GM19455 (cell line): ENCODE data around the gene CDYL.
"Not testable (repeated sequence)": the region's sequence is repeated elsewhere in the genome, so short reads cannot be mapped to it uniquely, and the experiment has no call there.

Experiments
- ATAC-seq: cut with Tn5 transposase; IDR thresholded peaks from one replicate; pipeline ENCODE4 v1.9.1; 2021; ENCODE audit not compliant: unreplicated experiment

The CDYL gene

DNA sequence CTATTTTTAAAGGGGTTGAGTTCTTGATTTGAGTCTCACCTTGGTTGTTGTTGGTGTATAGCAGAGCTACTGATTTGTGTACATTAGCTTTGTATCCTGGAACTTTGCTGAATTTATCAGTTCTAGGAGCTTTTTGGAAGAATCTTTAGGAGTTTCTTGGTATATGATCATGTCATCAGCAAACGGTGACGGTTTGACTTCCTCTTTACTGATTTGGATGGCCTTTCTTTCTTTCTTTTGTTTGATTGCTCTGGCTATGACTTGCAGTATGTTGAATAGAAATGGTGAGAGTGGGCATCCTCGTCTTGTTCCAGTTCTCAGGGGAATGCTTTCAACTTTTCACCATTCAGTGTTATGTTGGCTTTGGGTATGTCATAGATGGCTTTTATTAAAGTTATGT is 64.0 kb downstream of the CDYL start:
- no peak for ATAC-seq

DNA sequence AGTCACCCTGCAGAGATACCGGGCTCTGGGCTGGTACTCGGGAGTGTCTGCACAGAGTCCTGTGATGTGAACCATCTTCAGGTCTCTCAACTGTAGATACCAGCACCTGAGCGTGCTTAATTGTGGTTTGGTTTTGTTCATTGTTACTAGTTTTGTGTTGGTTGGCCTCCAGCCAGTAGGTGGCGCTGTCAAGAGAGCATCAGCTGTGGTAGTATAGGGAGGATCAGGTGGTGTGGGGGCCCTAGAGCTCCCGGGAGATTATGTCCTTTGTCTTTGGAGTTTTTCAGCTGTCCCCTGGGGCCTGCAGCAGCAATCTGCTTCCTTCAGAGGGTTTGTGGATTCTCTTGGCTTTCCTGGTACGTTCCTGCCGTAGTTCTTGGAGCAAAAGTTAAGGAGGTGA is 67.9 kb downstream of the CDYL start:
- no peak for ATAC-seq

DNA sequence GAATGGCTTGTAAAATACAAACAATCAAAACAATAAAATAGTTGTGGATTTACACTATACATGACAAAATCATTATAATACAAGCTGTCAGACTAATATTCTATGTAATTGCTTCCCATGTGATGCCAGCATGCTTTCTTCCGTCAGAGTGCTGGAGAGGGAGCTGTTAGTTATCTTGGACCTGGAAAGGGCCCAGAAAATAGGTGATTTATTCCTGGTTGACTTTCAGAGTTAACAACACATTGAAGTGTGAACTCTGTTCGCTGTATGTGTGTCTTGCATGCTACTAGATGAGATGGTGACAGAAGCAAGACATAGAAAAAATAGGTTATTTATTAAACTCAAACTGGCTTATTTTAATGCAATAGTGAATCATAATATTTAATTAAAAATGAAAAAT is 70.2 kb downstream of the CDYL start:
- no peak for ATAC-seq

DNA sequence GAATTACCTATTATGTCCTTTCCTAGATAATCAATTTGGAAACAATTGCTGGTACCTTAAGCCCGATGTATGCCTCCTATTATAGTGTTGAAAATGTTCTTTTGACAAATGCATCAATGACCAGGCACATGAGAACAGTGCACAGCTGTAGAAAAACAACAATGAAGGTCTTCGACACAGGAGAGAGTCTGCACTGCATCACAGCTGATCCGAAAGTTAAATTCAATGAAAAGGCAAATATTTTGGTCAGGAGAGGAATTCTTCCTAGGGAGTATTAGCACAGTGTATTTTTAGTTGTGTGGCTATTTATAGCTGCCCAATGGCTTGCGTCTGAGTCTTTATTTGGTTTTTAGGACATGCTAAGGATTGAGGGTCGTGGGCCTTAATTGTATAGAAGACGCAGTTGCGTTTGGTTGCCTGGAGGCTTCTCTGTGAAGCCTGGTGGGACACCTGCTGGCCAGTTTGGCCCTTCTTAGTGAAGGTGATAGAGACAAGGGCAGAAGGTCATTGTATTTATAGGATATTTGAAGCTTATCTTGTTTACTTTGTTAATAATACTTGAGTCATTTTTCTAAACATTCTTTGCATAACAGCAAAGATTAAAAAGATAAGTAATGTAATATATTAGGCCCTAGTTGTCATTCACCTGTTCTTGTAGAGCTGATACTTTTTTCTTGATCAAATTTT is 72.3 kb downstream of the CDYL start:
- ATAC-seq: no peak

DNA sequence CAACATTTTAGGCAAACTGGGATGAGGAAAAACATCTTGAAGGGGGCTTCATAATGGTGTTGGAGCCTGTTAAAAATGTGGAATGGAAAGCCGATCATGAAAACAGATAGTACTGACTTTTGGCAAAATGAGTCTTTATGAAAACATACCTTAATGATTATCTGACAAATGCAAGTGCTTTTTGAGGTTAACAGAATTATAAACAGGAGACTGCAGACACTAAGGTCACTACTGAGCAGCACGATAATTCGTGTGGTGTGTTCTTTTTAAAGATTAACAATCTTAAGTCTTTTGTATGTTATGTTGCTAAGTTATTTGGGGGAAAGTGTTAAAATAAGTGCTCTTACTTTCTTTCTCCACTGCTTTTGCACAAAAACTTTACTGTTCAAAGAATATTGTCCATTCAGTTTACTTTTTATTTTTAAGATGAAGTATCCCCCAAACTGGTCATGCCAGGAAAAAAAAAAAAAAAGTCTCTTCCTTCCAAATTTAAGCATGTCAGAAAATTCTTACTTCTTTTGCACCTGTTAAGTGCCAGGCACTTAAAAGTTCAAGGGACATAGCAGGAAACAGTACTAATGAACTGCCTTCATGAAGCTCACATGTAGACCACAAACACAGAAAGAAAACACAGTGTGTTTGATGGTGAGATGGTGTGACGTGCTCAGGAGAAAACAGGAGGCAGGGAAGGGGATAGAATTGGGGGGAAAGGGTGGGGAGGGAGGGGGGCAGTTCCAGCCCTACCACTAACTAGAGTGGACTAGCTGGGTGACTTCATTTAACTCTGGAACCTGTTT is 73.2 kb downstream of the CDYL start:
- no peak for ATAC-seq

DNA sequence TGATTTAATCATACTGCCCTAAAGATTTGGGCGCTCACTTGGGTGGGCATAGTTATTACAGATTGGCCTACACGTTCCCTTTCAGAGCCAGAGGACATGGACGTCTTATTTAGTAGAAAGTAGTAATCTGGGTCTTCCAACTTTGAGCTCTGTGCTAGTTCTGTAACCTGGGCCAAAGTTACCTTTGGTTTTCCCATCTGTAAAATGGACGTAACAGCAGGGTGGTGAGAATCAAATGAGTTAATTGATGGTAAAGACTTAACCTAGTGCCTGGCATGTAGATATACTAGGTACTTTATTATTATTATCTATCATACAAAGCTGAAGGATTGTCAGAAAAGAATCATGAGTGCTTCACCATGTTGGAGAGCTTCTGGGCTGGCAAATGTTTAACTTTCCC is 74.8 kb downstream of the CDYL start:
- no peak for ATAC-seq

DNA sequence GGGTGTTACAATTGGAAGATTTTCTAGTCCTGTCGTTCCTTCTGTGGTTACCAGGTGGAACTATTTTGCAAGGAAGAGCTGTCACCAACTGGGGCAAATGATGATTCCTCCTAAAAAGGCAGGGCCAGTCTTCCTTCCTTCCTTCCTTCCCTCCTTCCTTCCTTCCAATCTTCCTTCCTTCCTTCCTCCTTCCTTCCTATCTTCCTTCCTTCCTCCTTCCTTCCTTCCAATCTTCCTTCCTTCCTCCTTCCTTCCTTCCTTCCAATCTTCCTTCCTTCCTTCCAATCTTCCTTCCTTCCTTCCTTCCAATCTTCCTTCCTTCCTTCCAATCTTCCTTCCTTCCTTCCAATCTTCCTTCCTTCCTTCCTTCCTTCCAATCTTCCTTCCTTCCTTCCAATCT is 76.0 kb downstream of the CDYL start:
- ATAC-seq: not testable (repeated sequence)

DNA sequence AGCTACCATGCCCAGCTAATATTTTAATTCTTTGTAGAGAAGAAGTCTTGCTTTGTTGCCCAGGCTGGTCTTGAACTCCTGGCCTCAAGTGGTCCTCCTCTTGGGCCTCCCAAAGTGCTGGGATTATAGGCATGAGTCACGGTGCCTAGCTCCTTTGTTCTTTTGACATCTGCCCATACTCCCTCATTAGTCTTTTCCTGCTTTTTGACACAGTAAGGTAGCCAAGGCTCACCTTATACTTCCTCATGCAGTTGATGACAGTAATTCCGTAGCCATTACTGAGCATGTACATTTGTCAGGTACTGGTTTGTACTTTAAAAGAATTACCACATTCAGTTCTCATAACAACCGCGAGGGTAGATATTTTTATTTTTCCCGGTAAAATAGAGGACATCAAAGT is 76.7 kb downstream of the CDYL start:
- no peak for ATAC-seq

DNA sequence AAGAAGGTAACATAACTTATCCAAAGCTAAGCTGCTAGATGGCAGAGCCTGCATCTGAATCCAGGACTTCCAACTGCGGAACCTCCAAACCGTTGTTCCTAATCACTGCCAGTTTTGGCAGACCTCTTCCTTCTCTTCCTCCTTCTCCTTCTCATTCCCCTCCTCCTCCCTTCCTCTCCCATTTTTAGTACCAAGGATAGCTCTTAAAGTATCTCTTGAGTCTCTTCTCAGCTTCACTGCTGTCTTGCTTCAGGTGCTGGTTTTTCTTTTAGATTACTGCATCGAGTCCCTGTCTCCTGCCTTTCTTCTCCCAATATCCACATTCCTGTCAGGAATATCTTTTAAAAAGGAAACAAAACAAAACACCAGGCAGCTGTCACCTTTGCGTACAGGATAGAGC is 77.1 kb downstream of the CDYL start:
- ATAC-seq: no peak

DNA sequence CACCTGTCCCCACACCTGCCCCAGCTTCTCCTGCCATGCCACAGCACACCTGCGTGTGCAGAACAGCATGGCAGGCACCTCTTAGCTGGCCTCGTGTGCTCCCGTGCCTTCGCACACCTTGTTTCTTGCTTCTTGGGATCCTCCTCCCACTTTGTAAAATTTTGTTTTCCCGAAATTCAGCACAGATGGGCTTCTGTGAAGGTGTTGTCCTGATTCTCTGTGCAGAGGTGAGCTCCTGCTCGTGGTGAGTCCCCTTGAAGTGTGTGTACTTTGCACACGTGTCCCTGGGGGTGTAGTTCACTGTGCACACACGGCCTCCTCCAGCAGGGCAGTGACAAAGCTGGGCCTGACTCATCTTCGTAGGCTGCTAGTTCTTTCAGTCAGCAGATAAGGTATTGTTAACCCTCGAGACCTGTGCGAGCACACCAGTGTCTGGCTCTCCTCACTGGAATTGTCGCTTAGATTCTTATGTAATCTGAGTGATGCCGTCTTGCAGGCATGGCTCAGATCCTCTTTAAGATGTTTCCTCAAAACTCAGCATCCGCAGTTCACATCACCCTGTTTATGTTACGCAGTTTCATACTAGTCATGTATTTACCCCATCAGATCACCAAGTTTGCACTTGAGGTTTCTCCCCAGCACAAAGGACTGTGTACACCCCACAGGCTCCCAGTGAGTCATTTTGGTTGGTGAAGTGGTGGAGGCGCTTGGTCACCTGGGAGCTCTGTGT is 77.7 kb downstream of the CDYL start:
- ATAC-seq: no peak

DNA sequence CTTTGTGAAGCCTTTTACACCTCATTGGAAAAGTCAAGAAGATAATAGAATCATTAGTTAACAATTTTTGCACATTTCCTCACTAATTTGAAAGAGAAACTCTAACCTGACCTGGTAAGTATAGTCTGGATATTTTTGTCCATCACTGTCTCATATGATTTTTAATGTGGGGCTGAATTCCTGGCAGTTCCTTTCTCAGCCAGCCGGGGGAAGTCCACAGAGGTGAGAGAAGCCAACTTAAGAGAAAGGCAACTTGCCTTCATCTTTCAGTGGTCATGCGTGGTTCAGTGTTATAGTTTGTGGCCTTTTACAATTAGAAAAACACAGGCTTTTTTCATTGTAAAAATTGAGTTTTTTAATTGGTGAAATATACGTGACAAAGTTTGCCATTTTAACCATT is 80.6 kb downstream of the CDYL start:
- ATAC-seq: no peak

DNA sequence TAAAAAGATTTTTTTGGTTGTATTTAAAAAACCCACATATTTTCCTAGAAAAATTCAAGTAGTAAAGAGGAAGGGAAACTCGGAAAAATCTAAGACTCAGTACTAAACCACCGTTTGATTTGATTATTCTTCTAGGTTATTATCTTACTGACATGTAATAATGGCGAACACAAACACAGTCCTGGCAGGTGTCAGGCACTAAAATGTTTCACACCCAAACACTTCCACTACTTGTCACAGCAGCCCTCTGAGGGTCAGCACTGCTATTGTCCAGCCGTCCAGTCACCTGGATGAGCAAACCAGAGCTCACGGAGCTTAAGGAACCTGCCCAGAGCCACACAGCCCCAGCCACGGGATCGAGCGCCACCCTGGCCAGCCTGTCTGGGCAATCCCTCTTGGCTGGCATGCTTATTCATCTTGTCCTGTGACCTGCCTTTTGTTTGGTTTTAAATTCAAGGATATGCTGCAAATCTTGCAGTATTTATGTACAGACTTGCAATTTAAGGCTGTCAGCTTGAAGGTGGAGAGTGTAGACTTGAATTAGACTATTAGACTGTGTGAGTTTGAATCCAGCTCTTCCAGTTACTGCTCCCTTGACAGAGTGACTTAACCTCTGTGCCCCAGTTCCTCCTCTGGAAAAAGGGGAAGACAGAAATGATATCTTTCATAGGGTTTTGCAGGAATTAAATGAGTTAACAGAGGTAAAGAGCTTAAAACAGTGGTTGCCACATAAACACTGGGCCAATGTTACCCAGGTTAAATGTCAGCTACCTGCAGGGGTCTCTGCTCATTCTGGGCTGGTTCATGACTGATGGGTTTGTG is 82.2 kb downstream of the CDYL start:
- ATAC-seq: no peak

DNA sequence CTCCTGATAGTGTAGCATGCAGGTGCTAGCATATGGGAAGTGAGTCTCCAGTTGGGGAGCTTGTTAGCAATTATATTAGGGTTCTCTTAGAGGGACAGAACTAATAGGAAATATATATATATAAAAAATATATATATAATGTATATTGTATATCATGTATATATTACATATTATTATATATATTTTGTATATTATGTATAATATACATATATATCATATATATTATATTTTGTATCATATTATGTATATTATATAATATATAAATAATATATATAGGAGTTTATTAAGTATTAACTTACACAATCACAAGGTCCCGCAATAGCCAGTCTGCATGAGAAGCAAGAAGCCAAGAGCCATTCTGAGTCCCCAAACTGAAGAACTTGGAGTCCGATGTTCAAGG is 84.2 kb downstream of the CDYL start:
- ATAC-seq: no peak

DNA sequence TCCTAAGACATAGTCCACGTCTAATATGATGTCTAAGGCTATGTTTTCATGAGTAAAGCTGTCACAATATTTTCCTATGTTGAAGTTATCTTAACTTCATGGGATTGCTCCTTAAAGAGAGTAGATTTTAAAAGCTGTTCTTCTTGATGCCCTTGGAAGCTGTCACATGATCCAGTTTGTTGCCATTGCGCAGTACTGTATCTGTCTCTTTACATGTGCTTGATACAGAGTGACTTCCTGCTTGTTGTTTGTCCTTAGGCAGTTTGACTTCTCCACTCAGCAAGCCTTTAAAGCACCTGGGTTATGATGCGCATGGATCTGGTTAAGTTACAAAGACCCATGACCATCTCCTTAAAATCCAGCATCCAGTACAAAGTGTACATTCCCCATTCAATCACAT is 85.4 kb downstream of the CDYL start:
- ATAC-seq: no peak

DNA sequence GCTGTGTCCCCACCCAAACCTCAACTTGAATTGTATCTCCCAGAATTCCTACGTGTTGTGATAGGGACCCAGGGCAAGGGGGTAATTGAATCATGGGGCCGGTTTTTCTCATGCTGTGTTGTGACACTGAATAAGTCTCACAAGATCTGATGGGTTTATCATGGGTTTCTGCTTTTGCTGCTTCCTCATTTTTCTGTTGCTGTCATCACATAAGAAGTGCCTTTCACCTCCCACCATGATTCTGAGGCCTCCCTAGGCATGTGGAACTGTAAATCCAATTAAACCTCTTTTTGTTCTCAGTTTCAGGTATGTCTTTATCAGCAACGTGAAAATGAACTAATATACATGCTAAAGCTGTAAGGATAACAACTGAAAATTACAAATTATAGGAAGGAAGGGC is 88.3 kb downstream of the CDYL start:
- no peak for ATAC-seq

DNA sequence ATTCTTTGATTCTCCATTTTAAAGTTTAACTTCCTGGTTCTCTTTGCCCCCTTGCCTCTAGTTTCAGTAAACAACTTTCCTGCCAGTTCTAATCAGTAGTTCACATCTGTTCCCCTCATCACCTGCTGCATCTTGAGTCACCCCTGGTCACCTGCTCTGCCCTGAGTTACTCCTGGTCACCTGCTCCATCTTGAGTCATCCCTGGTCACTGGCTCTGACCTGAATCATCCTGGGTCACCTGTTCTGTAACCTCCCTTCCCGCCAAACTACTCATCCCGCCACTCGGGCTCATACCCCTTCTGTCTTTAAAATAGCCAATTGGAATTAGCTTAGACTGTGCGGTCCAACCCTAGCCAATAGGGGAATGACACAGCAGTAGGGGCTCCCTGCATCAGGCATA is 88.8 kb downstream of the CDYL start:
- ATAC-seq: not testable (repeated sequence)

DNA sequence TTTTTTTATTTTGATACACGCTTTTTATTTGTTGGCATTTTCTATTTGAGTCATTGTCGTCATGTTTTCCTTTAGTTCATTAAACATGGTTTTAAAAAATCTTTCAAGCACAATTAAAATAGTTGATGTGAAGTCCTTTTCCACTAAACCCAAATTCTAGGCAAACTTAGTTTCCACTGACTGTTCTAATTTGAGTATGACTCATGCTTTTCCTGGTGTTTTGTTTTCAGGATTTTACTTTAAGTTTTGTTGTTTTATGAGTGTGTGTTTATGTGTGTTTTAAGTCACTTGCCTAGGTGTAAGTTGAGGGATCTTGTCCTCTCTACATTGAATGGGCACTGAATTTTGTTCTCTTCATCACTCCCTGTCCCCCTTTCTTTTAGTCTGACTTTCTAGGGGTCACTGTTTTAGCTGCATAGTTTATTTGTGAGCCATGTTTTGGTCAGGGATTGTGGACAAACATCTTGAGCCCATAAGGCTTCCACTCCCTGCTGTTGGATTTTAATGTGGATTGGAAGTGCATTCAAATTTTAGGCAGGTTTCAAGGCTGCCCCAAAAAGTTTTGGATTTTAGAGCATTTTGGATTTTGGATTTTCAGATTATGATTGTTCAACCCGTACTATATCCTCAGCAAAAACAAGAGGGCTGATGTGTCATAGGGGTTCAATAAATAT is 94.8 kb downstream of the CDYL start:
- no peak for ATAC-seq

DNA sequence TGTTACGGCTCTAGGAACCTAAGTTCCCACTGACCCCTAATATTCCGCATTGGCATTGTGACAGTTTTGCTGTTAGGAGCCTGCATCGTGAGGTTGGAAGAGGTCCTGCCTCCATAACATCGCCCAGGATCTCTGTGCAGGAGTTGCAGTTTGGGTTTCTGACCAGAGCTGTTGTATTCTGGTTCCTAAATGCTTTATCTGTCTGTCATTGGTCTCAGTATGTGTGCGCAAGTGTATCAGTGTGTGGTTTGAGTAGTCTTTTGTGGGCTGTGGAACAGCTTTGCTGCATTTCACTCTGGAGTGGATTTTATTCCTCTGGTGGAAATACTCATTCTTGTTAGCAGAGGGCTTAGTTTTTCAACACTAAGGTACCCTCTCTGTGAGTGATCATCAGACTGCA is 95.6 kb downstream of the CDYL start:
- ATAC-seq: no peak

DNA sequence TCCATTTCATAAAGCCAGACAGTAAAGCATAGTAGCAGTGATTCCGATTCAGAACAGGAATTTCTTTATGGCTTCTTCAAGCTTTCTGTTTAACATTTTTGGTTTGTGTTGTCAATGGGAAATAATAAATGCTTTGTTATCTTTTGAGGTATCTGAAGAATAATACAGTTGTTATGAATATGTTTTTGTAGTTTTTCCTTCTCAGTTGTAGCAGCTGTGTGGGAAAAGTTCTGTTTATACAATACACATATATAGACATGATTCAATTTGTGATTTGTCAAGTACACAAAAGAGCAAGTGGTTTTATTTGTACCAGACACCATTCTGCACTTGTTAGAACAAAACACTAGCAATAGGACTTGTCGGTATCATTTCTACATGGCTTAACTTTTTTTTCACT is 96.6 kb downstream of the CDYL start:
- ATAC-seq: no peak

DNA sequence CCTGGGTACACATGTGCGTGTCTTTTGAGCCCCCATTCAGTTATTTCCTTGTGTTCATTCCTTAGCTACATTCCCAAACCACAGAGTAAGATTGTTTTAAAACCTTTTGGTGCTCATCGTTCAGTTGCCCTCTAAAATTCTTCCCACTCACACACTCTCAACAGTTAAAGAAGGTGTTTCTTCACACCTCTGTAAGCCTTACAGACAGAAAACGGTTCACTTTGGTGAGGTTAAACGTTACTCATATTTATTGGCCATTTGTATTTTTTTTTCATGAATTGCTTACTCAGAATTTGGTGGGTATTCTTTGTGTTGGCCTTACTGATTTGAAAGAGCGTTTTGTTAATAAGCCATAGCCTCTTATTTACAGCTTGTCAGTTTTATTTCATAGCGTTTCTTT is 97.7 kb downstream of the CDYL start:
- ATAC-seq: no peak
